ENCODE results near the gene TRIM44.

DNA sequence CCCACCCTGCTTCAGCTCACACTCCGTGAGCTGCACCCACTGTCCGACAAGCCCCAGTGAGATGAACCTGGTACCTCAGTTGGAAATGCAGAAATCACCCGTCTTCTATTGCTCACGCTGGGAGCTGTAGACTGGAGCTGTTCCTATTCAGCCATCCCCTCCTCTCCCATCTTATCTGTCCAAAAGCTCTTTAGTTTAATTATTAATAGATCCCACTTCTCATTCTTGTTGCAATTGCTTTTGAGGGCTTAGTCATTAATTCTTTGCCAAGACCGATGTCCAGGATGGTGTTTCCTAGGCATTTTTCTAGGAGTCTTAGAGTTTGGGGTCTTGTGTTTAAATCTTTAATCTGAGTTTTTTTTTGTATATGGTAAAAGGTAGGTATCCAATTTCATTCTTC lies 116.8 kb downstream of the TRIM44 start:
- TF ChIP-seq, protein P1, sequence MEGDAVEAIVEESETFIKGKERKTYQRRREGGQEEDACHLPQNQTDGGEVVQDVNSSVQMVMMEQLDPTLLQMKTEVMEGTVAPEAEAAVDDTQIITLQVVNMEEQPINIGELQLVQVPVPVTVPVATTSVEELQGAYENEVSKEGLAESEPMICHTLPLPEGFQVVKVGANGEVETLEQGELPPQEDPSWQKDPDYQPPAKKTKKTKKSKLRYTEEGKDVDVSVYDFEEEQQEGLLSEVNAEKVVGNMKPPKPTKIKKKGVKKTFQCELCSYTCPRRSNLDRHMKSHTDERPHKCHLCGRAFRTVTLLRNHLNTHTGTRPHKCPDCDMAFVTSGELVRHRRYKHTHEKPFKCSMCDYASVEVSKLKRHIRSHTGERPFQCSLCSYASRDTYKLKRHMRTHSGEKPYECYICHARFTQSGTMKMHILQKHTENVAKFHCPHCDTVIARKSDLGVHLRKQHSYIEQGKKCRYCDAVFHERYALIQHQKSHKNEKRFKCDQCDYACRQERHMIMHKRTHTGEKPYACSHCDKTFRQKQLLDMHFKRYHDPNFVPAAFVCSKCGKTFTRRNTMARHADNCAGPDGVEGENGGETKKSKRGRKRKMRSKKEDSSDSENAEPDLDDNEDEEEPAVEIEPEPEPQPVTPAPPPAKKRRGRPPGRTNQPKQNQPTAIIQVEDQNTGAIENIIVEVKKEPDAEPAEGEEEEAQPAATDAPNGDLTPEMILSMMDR (IDR thresholded peaks at IDR 0.05): no peak
- no peak for TF ChIP-seq POLR2A (IDR thresholded peaks at IDR 0.05)
